Measurements from ENCODE around the gene SMPD1. TPM values are rescaled to one million over a fixed set of nuclear protein-coding genes. Genes with fewer than 3 reads are reported as not detected.

SMPD1 gene
- total and polyA plus RNA-seq, 9 of the 15 experiments (the other 6 are each of a cell fraction or from before 2014, with no cell fraction given), result 0.90 to 9.9 (median 5.2) TPM

DNA sequence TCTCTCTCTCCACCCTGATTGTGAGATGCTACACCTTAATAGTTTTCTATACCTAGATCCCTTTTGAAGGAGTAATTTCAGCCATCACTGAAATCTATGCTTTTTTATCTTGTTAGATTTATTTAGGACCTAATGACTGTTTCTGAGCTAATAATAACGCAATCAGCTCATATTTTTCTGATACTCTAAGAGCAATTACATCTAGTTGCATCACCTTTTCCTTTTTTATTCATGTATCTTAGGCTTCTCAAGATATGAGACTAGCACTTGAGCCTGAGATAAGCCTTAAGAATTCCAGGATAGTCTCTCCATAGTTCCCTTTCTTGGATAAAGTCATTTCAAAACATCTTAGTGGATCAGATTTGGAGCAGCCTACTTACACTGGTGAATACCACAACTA is 44.9 kb upstream of the SMPD1 start (continued):
- TF ChIP-seq CEBPG (CRISPR knock-in tag; IDR thresholded peaks at IDR 0.05), result no peak
- TF ChIP-seq CEBPG (tag; conservative IDR thresholded peaks at IDR 0.05 in 1 of 2, IDR thresholded peaks at IDR 0.05 in 1 of 2), result peak in 1 of 2 experiments; percentile 81; a peak in 2 of 4 replicates
- TF ChIP-seq TRIM24 (IDR thresholded peaks at IDR 0.05), result peak in 1 of 2 experiments; percentile 54; a peak in 1 of 4 replicates
- TF ChIP-seq, protein P1, sequence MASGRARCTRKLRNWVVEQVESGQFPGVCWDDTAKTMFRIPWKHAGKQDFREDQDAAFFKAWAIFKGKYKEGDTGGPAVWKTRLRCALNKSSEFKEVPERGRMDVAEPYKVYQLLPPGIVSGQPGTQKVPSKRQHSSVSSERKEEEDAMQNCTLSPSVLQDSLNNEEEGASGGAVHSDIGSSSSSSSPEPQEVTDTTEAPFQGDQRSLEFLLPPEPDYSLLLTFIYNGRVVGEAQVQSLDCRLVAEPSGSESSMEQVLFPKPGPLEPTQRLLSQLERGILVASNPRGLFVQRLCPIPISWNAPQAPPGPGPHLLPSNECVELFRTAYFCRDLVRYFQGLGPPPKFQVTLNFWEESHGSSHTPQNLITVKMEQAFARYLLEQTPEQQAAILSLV (tag; IDR thresholded peaks at IDR 0.05), result peak; percentile 18; the same call in 1 of the 2 replicates

DNA sequence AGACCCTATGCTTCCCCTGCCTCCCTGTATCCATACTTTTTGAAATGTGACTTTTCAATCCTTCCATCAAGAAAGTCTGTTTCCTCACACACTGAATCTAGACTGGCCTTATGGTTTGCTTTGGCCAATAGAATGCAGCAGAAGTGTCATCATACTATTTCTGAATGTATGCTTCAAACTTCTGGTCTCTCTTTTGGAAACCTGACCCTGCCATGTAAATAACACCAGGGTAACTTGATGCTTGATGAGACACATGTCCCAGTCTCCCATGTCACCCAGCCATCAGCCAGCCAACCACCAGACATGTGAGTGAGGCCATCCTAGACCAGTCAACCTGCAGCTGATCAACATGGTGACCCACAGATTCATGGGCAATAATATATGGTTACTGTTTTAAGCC is 40.2 kb upstream of the SMPD1 start:
- no peaks in the 10 kb centered on the region for H3K79me2 ChIP-seq (ENCODE audit: control insufficient read depth, insufficient read depth, low read length)
- H3K4me3 ChIP-seq, result no peak overlapping the region
- no peak for ATAC-seq
- no peak for DNase-seq (ENCODE audit: extremely low read depth in 1 of 4, low spot score in 3 of 4)
- no peaks in the 10 kb centered on the region for H3K9me3 ChIP-seq (replicated peaks; ENCODE audit: control insufficient read depth, insufficient read depth, low read depth, low read length)
- 0 out of 2 replicates have a peak, but pooled peaks cover 3% of the 10 kb centered on the region for H4K20me1 ChIP-seq (replicated peaks; ENCODE audit: control insufficient read depth, insufficient read depth, low read length)
- no TSS peak for BruUV-seq (replicated peaks)
- H3K36me3 ChIP-seq (ENCODE audit: control insufficient read depth, insufficient read depth, low read length), result no peaks in the 10 kb centered on the region
- no peaks in the 10 kb centered on the region for H3K9me1 ChIP-seq (ENCODE audit: control insufficient read depth, insufficient read depth, low read length)
- H3K27me3 ChIP-seq (ENCODE audit: control insufficient read depth in 2 of 2, insufficient read depth in 2 of 2, low read length in 2 of 2), result peaks cover 4 to 16% of the 10 kb centered on the region in 2 experiments
- CTCF ChIA-PET (ENCODE audit: low intra/inter-chr PET ratio), result no interaction called here
- H2AFZ ChIP-seq (ENCODE audit: low read depth, low read length), result no peak overlapping the region
- no peak overlapping the region for H3K4me2 ChIP-seq (ENCODE audit: insufficient read depth, low read length)
- intact Hi-C loops (cut with micrococcal nuclease), result no loop called here
- in situ Hi-C loops (cut with MboI), result loop anchor here (5.0 kb wide), 1 partner anchor 328 kb away; no protein-coding TSS in a partner anchor
- no peak for FAIRE-seq
- POLR2A ChIA-PET, result no interaction called here
- no peak overlapping the region for H3K9ac ChIP-seq (ENCODE audit: insufficient read depth in 1 of 2, low read depth in 2 of 2, low read length in 2 of 2)
- no peaks in the 10 kb centered on the region for H3K4me1 ChIP-seq (replicated peaks in 1 of 2; ENCODE audit: control insufficient read depth in 2 of 2, insufficient read depth in 2 of 2, low read length in 2 of 2)
- no peak overlapping the region for H3K27ac ChIP-seq (ENCODE audit: extremely low read depth, low read depth, low read length)
- TF ChIP-seq ARID1B (IDR thresholded peaks at IDR 0.05) (no peak), XRCC4 (IDR thresholded peaks at IDR 0.05; ENCODE audit: extremely low read depth, insufficient read depth, insufficient read length) (no peak), TBL1XR1 (IDR thresholded peaks at IDR 0.05; ENCODE audit: low read length in 2 of 2) (no peak), CHD1 (IDR thresholded peaks at IDR 0.05; ENCODE audit: low read length) (no peak), ERF (CRISPR knock-in tag; IDR thresholded peaks at IDR 0.05) (no peak), ZNF561 (CRISPR knock-in tag; conservative IDR thresholded peaks at IDR 0.05) (no peak), RBFOX2 (IDR thresholded peaks at IDR 0.05; ENCODE audit: low read depth, low read length) (no peak), SRF (CRISPR knock-in tag; IDR thresholded peaks at IDR 0.05) (no peak), SMARCE1 (IDR thresholded peaks at IDR 0.05) (no peak)
- TF ChIP-seq, protein P2, sequence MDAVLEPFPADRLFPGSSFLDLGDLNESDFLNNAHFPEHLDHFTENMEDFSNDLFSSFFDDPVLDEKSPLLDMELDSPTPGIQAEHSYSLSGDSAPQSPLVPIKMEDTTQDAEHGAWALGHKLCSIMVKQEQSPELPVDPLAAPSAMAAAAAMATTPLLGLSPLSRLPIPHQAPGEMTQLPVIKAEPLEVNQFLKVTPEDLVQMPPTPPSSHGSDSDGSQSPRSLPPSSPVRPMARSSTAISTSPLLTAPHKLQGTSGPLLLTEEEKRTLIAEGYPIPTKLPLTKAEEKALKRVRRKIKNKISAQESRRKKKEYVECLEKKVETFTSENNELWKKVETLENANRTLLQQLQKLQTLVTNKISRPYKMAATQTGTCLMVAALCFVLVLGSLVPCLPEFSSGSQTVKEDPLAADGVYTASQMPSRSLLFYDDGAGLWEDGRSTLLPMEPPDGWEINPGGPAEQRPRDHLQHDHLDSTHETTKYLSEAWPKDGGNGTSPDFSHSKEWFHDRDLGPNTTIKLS (IDR thresholded peaks at IDR 0.05; ENCODE audit: borderline replicate concordance, low read depth), result no peak
- TF ChIP-seq, protein P3, sequence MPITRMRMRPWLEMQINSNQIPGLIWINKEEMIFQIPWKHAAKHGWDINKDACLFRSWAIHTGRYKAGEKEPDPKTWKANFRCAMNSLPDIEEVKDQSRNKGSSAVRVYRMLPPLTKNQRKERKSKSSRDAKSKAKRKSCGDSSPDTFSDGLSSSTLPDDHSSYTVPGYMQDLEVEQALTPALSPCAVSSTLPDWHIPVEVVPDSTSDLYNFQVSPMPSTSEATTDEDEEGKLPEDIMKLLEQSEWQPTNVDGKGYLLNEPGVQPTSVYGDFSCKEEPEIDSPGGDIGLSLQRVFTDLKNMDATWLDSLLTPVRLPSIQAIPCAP (CRISPR knock-in tag; IDR thresholded peaks at IDR 0.05; ENCODE audit: borderline replicate concordance), result no peak
- TF ChIP-seq, protein P4, sequence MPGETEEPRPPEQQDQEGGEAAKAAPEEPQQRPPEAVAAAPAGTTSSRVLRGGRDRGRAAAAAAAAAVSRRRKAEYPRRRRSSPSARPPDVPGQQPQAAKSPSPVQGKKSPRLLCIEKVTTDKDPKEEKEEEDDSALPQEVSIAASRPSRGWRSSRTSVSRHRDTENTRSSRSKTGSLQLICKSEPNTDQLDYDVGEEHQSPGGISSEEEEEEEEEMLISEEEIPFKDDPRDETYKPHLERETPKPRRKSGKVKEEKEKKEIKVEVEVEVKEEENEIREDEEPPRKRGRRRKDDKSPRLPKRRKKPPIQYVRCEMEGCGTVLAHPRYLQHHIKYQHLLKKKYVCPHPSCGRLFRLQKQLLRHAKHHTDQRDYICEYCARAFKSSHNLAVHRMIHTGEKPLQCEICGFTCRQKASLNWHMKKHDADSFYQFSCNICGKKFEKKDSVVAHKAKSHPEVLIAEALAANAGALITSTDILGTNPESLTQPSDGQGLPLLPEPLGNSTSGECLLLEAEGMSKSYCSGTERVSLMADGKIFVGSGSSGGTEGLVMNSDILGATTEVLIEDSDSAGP (CRISPR knock-in tag; IDR thresholded peaks at IDR 0.05), result no peak

Data from K562 (cell line).